TTC549 (cell line): Measurements from ENCODE around the gene NDUFS6.

ENCODE experiments used
- FAIRE-seq: peaks from 2 replicates; lab custom pipeline; 2012; peaks lifted over from hg19 to GRCh38; lab: Jason Lieb, UNC

Gene NDUFS6

GRCh38 chr5:1765880-1766235 lies 35.3 kb upstream of the NDUFS6 start:
- FAIRE-seq: no peak

- no peak for FAIRE-seq
Observed at GRCh38 chr5:1767524-1768282, 33.5 kb upstream of the NDUFS6 start.

- no peak for FAIRE-seq
Observed at GRCh38 chr5:1768283-1769000, 32.8 kb upstream of the NDUFS6 start.

GRCh38 chr5:1769017-1769640 lies 32.1 kb upstream of the NDUFS6 start:
- no peak for FAIRE-seq

GRCh38 chr5:1769752-1770442 lies 31.3 kb upstream of the NDUFS6 start:
- no peak for FAIRE-seq

GRCh38 chr5:1770443-1770802 lies 30.8 kb upstream of the NDUFS6 start:
- no peak for FAIRE-seq

- no peak for FAIRE-seq
Observed at GRCh38 chr5:1771149-1772065, 29.8 kb upstream of the NDUFS6 start.

GRCh38 chr5:1772634-1773033 lies 28.6 kb upstream of the NDUFS6 start:
- FAIRE-seq: no peak

- no peak for FAIRE-seq
Observed at GRCh38 chr5:1776831-1777230, 24.4 kb upstream of the NDUFS6 start.

GRCh38 chr5:1777281-1778137 lies 23.7 kb upstream of the NDUFS6 start:
- no peak for FAIRE-seq

GRCh38 chr5:1778138-1779020 lies 22.8 kb upstream of the NDUFS6 start:
- no peak for FAIRE-seq

- no peak for FAIRE-seq
Observed at GRCh38 chr5:1779021-1779680, 22.1 kb upstream of the NDUFS6 start.

GRCh38 chr5:1779782-1780613 lies 21.2 kb upstream of the NDUFS6 start:
- no peak for FAIRE-seq

GRCh38 chr5:1780614-1780930 lies 20.6 kb upstream of the NDUFS6 start:
- no peak for FAIRE-seq

GRCh38 chr5:1781107-1781506 lies 20.1 kb upstream of the NDUFS6 start:
- no peak for FAIRE-seq

GRCh38 chr5:1781726-1782384 lies 19.4 kb upstream of the NDUFS6 start:
- FAIRE-seq: no peak

GRCh38 chr5:1782385-1783215 lies 18.6 kb upstream of the NDUFS6 start:
- no peak for FAIRE-seq
